ENCODE measurements around the gene TBCC. TPM values are rescaled to one million over a fixed set of nuclear protein-coding genes. Genes with fewer than 3 reads are reported as not detected.

Gene TBCC
- total RNA-seq, 1 experiment from 2014 or later = 24.7 TPM

GRCh38 chr6:42769051-42769450 is 23.1 kb upstream of the TBCC start:
- ATAC-seq (no peak), DNase-seq (ENCODE audit: low spot score) (no peak)
- TF ChIP-seq ZNF138 (CRISPR knock-in tag; conservative IDR thresholded peaks at IDR 0.05) (no peak), ZNF512 (CRISPR knock-in tag; IDR thresholded peaks at IDR 0.05; ENCODE audit: borderline replicate concordance) (no peak), MLX (CRISPR knock-in tag; IDR thresholded peaks at IDR 0.05) (no peak), ZSCAN18 (CRISPR knock-in tag; IDR thresholded peaks at IDR 0.05) (no peak), HMGA2 (CRISPR knock-in tag; IDR thresholded peaks at IDR 0.05) (no peak), SP1 (CRISPR knock-in tag; conservative IDR thresholded peaks at IDR 0.05) (no peak), EMX1 (CRISPR knock-in tag; IDR thresholded peaks at IDR 0.05) (no peak), NFATC4 (CRISPR knock-in tag; IDR thresholded peaks at IDR 0.05) (no peak), IRF1 (CRISPR knock-in tag; IDR thresholded peaks at IDR 0.05) (no peak), MXD4 (CRISPR knock-in tag; IDR thresholded peaks at IDR 0.05; ENCODE audit: borderline replicate concordance) (no peak), SOX15 (CRISPR knock-in tag; IDR thresholded peaks at IDR 0.05) (no peak), ATF6 (CRISPR knock-in tag; IDR thresholded peaks at IDR 0.05) (no peak), CDX4 (CRISPR knock-in tag; IDR thresholded peaks at IDR 0.05; ENCODE audit: borderline replicate concordance) (no peak)
- H3K36me3 Mint-ChIP-seq = no peaks in the 10 kb centered on the region; the same call in 1 of the 2 replicates
- H3K9me3 Mint-ChIP-seq = no peaks in the 10 kb centered on the region
- peaks cover 33% of the 10 kb centered on the region for H3K4me1 Mint-ChIP-seq
- CTCF ChIA-PET = interaction anchor here (0.8 to 1.3 kb wide), 2 partner anchors 43 to 108 kb away, joined by 3 to 5 read pairs; no protein-coding TSS in a partner anchor
- H3K4me3 Mint-ChIP-seq = no peak overlapping the region
- no peak overlapping the region for H3K27ac Mint-ChIP-seq
- H3K27me3 Mint-ChIP-seq (ENCODE audit: low read depth) = no peaks in the 10 kb centered on the region
- POLR2A ChIA-PET = interaction anchor here (0.7 to 0.9 kb wide), 2 partner anchors 14 to 23 kb away, joined by 3 to 4 read pairs; partner anchors contain the start of gene TBCC

- Mint-ChIP-seq H3K27ac (no peak overlapping the region), H3K4me1 (peaks cover 17% of the 10 kb centered on the region), H3K4me3 (no peak overlapping the region), H3K9me3 (no peaks in the 10 kb centered on the region), H3K27me3 (ENCODE audit: low read depth) (no peaks in the 10 kb centered on the region), H3K36me3 (no peaks in the 10 kb centered on the region; the same call in 1 of the 2 replicates)
- DNase-seq (ENCODE audit: low spot score) (no peak), ATAC-seq (no peak)
- ChIA-PET POLR2A (interaction anchor here (0.9 kb wide), 1 partner anchor 12 kb away, joined by 3 read pairs; no protein-coding TSS in a partner anchor), CTCF (no interaction called here)
- no peak for TF ChIP-seq SP1 (CRISPR knock-in tag; conservative IDR thresholded peaks at IDR 0.05)
- TF ChIP-seq MAX (CRISPR knock-in tag; IDR thresholded peaks at IDR 0.05) = no peak
- no peak for TF ChIP-seq AR (CRISPR knock-in tag; IDR thresholded peaks at IDR 0.05)
- TF ChIP-seq RELA (CRISPR knock-in tag; IDR thresholded peaks at IDR 0.05; ENCODE audit: borderline replicate concordance) = no peak
- no peak for TF ChIP-seq STAT6 (CRISPR knock-in tag; conservative IDR thresholded peaks at IDR 0.05; ENCODE audit: low read depth)
- no peak for TF ChIP-seq ELF4 (CRISPR knock-in tag; IDR thresholded peaks at IDR 0.05; ENCODE audit: low read depth)
- no peak for TF ChIP-seq FOXK1 (CRISPR knock-in tag; IDR thresholded peaks at IDR 0.05)
- TF ChIP-seq ZNF317 (CRISPR knock-in tag; IDR thresholded peaks at IDR 0.05; ENCODE audit: borderline replicate concordance, low read depth) = no peak
- TF ChIP-seq IRF1 (CRISPR knock-in tag; IDR thresholded peaks at IDR 0.05) = no peak
Measured at GRCh38 chr6:42766163-42766670, 20.3 kb upstream of the TBCC start.
